Activated CD4-positive, alpha-beta memory T cell treated with anti-CD3 and anti-CD28 coated beads, Interleukin-2, amount 10 ng/mL, durations not matched to agents 7 days and 5 days (primary cell): ENCODE data around the gene DSC1. TPM values are rescaled to one million over a fixed set of nuclear protein-coding genes. Genes with fewer than 3 reads are reported as not detected.

Source experiments
- CTCF ChIA-PET: fragments of 350-600 bp; sonication (Branson Sonifier 250); formaldehyde crosslinking; loops from one replicate; lab custom pipeline; 2021; ENCODE audit warnings: antibody characterized with exemption, inconsistent platforms; lab: Charles Lee
- POLR2A ChIA-PET: fragments of 350-600 bp; sonication (Branson Sonifier 250); formaldehyde crosslinking; loops from one replicate; lab custom pipeline; 2021; ENCODE audit warnings: antibody characterized with exemption; lab: Charles Lee
- DNase-seq: peaks from one replicate; pipeline ENCODE4 v3.0.0-alpha.2; 2020
- H3K27ac Mint-ChIP-seq: one replicate; pipeline ENCODE4 v1.8.0; 2021; ENCODE audit warnings: mild to moderate bottlenecking, mixed read lengths
- H3K27me3 Mint-ChIP-seq: one replicate; pipeline ENCODE4 v1.8.0; 2021; ENCODE audit warnings: mixed read lengths
- H3K36me3 Mint-ChIP-seq: one replicate; pipeline ENCODE4 v1.8.0; 2021; ENCODE audit warnings: low read depth, mixed read lengths
- H3K4me1 Mint-ChIP-seq: one replicate; pipeline ENCODE4 v1.8.0; 2021; ENCODE audit warnings: mixed read lengths
- H3K4me3 Mint-ChIP-seq: one replicate; pipeline ENCODE4 v1.8.0; 2021; ENCODE audit warnings: mild to moderate bottlenecking, mixed read lengths
- H3K9me3 Mint-ChIP-seq: one replicate; pipeline ENCODE4 v1.8.0; 2021; ENCODE audit warnings: mixed read lengths
- total RNA-seq, 2 experiments: library from RNA; stranded (reverse); gene quantifications; one replicate each; pipeline ENCODE4 v1.2.3, GENCODE V29; 2021

The DSC1 gene
- total RNA-seq, 2 experiments from 2014 or later, result not detected

GRCh38 chr18:31116853-31117595 is 45.6 kb downstream of the DSC1 start:
- ChIA-PET CTCF (no interaction called here), POLR2A (no interaction called here)
- Mint-ChIP-seq H3K27me3 (no peaks in the 10 kb centered on the region), H3K27ac (no peak overlapping the region), H3K4me1 (no peaks in the 10 kb centered on the region), H3K9me3 (peaks cover 6% of the 10 kb centered on the region), H3K36me3 (no peaks in the 10 kb centered on the region), H3K4me3 (no peak overlapping the region)
- no peak for DNase-seq

GRCh38 chr18:31112804-31113203 is 49.9 kb downstream of the DSC1 start:
- Mint-ChIP-seq H3K27ac (no peak overlapping the region), H3K4me1 (no peaks in the 10 kb centered on the region), H3K27me3 (no peaks in the 10 kb centered on the region), H3K36me3 (no peaks in the 10 kb centered on the region), H3K9me3 (peaks cover 5% of the 10 kb centered on the region), H3K4me3 (no peak overlapping the region)
- ChIA-PET CTCF (no interaction called here), POLR2A (no interaction called here)
- no peak for DNase-seq

- Mint-ChIP-seq H3K27me3 (peaks cover 8% of the 10 kb centered on the region), H3K4me3 (no peak overlapping the region), H3K9me3 (no peaks in the 10 kb centered on the region), H3K36me3 (no peaks in the 10 kb centered on the region), H3K4me1 (no peaks in the 10 kb centered on the region), H3K27ac (no peak overlapping the region)
- ChIA-PET CTCF (no interaction called here), POLR2A (no interaction called here)
- no peak for DNase-seq
These were observed 56.9 kb downstream of the DSC1 start for GRCh38 chr18:31105733-31106132.

GRCh38 chr18:31104444-31104843 is 58.2 kb downstream of the DSC1 start:
- no peak for DNase-seq
- Mint-ChIP-seq H3K27ac (no peak overlapping the region), H3K36me3 (no peaks in the 10 kb centered on the region), H3K27me3 (peaks cover 13% of the 10 kb centered on the region), H3K4me1 (no peaks in the 10 kb centered on the region), H3K9me3 (no peaks in the 10 kb centered on the region), H3K4me3 (no peak overlapping the region)
- ChIA-PET CTCF (no interaction called here), POLR2A (no interaction called here)

- POLR2A ChIA-PET, result no interaction called here
- Mint-ChIP-seq H3K4me1 (no peaks in the 10 kb centered on the region), H3K27ac (no peak overlapping the region), H3K9me3 (no peaks in the 10 kb centered on the region), H3K4me3 (no peak overlapping the region), H3K27me3 (peaks cover 13% of the 10 kb centered on the region), H3K36me3 (no peaks in the 10 kb centered on the region)
- no peak for DNase-seq
- CTCF ChIA-PET, result no interaction called here
These were observed 59.2 kb downstream of the DSC1 start for GRCh38 chr18:31103423-31103822.

- no peaks in the 10 kb centered on the region for H3K9me3 Mint-ChIP-seq
- H3K36me3 Mint-ChIP-seq, result no peaks in the 10 kb centered on the region
- peaks cover 13% of the 10 kb centered on the region for H3K27me3 Mint-ChIP-seq
- H3K4me1 Mint-ChIP-seq, result no peaks in the 10 kb centered on the region
- no peak for DNase-seq
- CTCF ChIA-PET, result no interaction called here
- H3K4me3 Mint-ChIP-seq, result no peak overlapping the region
- no peak overlapping the region for H3K27ac Mint-ChIP-seq
- POLR2A ChIA-PET, result no interaction called here
These were observed 59.7 kb downstream of the DSC1 start for GRCh38 chr18:31102941-31103340.

GRCh38 chr18:31102025-31102684 is 60.5 kb downstream of the DSC1 start, which contains the start of gene DSC2:
Gene DSC2 (minus strand): TSS chr18:31102421. CDS start chr18:31101971, 450 bp downstream.
- CTCF ChIA-PET, result no interaction called here
- no peaks in the 10 kb centered on the region for H3K36me3 Mint-ChIP-seq
- H3K27me3 Mint-ChIP-seq, result peaks cover 13% of the 10 kb centered on the region
- DNase-seq, result no peak
- H3K27ac Mint-ChIP-seq, result no peak within 1 kb of the TSS
- POLR2A ChIA-PET, result no interaction called here
- no peak within 1 kb of the TSS for H3K4me3 Mint-ChIP-seq
- H3K4me1 Mint-ChIP-seq, result no peaks in the 10 kb centered on the region
- H3K9me3 Mint-ChIP-seq, result no peaks in the 10 kb centered on the region

- Mint-ChIP-seq H3K36me3 (no peaks in the 10 kb centered on the region), H3K27me3 (peaks cover 13% of the 10 kb centered on the region), H3K27ac (no peak overlapping the region), H3K9me3 (no peaks in the 10 kb centered on the region), H3K4me3 (no peak overlapping the region), H3K4me1 (no peaks in the 10 kb centered on the region)
- POLR2A ChIA-PET, result no interaction called here
- no peak for DNase-seq
- CTCF ChIA-PET, result no interaction called here
These were observed 61.3 kb downstream of the DSC1 start for GRCh38 chr18:31101183-31102024.

GRCh38 chr18:31100436-31101182 is 62.0 kb downstream of the DSC1 start:
- H3K27me3 Mint-ChIP-seq, result peaks cover 13% of the 10 kb centered on the region
- ChIA-PET POLR2A (no interaction called here), CTCF (no interaction called here)
- no peaks in the 10 kb centered on the region for H3K36me3 Mint-ChIP-seq
- H3K27ac Mint-ChIP-seq, result no peak overlapping the region
- no peak for DNase-seq
- no peaks in the 10 kb centered on the region for H3K9me3 Mint-ChIP-seq
- H3K4me3 Mint-ChIP-seq, result no peak overlapping the region
- H3K4me1 Mint-ChIP-seq, result no peaks in the 10 kb centered on the region

- Mint-ChIP-seq H3K27ac (no peak overlapping the region), H3K9me3 (no peaks in the 10 kb centered on the region)
- CTCF ChIA-PET, result no interaction called here
These were observed 63.0 kb downstream of the DSC1 start for GRCh38 chr18:31099450-31100230.

GRCh38 chr18:31098878-31099277 is 63.8 kb downstream of the DSC1 start:
- Mint-ChIP-seq H3K36me3 (no peaks in the 10 kb centered on the region), H3K9me3 (no peaks in the 10 kb centered on the region), H3K4me3 (no peak overlapping the region), H3K4me1 (no peaks in the 10 kb centered on the region), H3K27ac (no peak overlapping the region), H3K27me3 (peaks cover 13% of the 10 kb centered on the region)
- POLR2A ChIA-PET, result no interaction called here
- DNase-seq, result no peak
- CTCF ChIA-PET, result no interaction called here

More at GRCh38 chr18:31099450-31100230, 63.0 kb downstream of the DSC1 start:
- no peaks in the 10 kb centered on the region for H3K4me1 Mint-ChIP-seq
- POLR2A ChIA-PET, result no interaction called here
- peaks cover 13% of the 10 kb centered on the region for H3K27me3 Mint-ChIP-seq
- no peak overlapping the region for H3K4me3 Mint-ChIP-seq
- H3K36me3 Mint-ChIP-seq, result no peaks in the 10 kb centered on the region
- DNase-seq, result no peak

GRCh38 chr18:31097666-31098065 is 65.0 kb downstream of the DSC1 start:
- no peak for DNase-seq
- Mint-ChIP-seq H3K4me1 (no peaks in the 10 kb centered on the region), H3K4me3 (no peak overlapping the region), H3K27me3 (peaks cover 11% of the 10 kb centered on the region), H3K36me3 (no peaks in the 10 kb centered on the region), H3K27ac (no peak overlapping the region), H3K9me3 (no peaks in the 10 kb centered on the region)
- ChIA-PET POLR2A (no interaction called here), CTCF (no interaction called here)
